ENCODE data around the gene SORCS2.

Gene SORCS2

GRCh38 chr4:7712021-7712671 is 519.8 kb downstream of the SORCS2 start:
- no peak for DNase-seq (ENCODE audit: low read depth)

DNA sequence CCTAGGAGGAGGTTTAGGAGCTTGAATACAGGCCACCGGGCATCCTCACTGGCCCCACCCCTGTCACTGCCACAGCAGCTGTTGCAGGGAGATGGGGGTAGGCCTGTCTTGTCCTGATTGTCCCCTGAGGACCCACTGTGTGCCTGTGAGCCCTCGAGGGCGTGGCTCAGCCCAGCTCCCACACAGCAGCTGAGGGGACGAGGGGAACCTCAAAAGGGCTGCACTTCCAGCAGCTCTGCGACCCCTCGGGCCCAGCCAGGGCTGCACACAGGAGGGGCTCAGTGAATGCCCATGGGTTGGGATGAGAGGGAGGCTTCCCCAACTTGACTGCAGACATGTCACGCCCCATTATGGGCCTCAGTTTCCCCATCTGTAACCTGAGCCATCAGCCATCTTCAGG is 521.4 kb downstream of the SORCS2 start:
- no peak for DNase-seq (ENCODE audit: low read depth)

- DNase-seq (ENCODE audit: low read depth) = no peak
Observed at GRCh38 chr4:7714176-7714575, 521.8 kb downstream of the SORCS2 start.

DNA sequence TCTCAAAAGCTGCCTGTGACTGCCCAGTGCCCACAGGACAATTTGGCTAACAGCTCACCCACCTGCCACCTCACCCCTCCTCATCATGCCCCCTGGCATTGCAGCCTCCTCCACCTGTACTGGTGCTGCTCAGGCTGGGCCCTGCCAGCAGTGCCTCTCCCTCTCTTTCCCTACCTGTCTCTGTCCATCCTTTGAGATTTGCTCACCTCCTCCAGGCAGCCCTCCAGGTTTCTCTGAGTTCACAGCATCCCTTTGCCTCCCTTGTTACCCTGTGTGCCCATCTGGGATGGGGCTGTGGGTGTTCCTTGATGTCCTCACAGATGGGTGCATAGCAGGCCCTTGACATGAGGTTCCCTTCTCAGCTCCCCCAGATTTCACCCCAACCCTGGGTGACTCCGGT is 522.4 kb downstream of the SORCS2 start:
- DNase-seq (ENCODE audit: low read depth) = no peak

DNA sequence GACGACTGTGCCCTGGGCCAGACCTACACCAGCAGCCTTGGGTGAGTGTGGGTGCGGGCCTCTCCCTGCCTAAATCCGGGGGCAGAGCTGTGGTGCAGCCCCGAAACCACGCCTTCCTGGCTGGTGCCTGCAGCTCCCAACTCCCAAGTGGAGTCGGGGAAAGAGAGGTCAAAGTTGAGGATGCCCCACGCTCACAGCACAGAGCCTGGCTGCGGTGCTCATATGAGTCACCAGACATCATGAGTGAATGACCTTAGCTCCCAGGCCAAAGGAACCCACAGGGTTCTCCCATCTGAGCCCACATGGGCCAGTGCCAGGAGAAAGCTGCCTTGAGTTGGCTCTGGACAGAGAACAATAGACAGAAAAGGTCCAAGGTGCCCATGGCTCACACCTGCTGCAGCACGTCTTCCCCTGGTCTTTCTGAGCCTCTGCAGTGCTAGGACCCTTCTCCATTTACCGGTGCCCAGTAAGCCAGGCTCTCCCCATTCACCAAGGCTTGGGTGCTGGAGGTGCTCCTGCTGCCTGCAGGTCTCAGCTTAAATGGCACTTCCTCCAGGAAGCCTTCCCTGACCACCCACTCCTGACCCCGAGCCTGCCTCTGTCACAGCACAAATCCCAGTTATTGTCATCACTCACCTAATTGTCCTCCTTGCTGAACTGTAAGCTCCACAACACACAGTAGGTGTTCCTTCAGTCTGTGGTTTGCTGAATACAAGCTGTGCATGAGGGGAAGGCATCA is 523.1 kb downstream of the SORCS2 start:
- DNase-seq (ENCODE audit: low read depth) = no peak

DNA sequence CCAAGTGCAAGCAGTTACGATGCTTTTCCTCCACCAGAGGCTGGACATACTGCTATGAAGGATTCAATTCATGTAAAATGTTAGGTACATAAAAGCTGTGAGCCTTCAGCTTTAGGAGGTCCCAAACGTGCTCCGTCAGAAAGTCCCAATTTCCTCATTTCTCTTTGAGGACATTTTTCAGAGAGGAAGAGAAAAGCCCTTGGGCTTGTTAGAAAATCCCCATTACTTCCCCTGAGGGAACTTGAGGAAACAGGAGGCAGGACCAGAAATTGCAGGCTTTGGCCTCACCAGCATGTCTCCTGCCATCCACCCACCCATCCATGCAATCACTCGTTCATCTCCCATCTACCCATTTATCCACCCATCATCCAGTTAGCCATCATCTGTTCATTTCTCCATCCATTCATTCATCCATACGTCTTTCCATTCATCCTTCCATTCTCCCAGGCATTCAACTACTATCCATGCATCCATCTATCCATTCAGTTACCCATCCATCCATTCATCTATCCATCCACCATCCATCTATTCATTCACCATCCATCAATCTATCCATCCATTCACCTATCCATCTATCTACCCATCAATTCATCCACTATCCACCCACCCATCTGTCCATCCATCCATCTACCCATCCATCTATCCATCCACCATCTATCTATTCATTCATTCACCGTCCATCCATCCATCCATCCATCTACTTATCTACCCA is 523.8 kb downstream of the SORCS2 start:
- DNase-seq (ENCODE audit: low read depth) = no peak

GRCh38 chr4:7717161-7717560 is 524.8 kb downstream of the SORCS2 start:
- no peak for DNase-seq (ENCODE audit: low read depth)

DNA sequence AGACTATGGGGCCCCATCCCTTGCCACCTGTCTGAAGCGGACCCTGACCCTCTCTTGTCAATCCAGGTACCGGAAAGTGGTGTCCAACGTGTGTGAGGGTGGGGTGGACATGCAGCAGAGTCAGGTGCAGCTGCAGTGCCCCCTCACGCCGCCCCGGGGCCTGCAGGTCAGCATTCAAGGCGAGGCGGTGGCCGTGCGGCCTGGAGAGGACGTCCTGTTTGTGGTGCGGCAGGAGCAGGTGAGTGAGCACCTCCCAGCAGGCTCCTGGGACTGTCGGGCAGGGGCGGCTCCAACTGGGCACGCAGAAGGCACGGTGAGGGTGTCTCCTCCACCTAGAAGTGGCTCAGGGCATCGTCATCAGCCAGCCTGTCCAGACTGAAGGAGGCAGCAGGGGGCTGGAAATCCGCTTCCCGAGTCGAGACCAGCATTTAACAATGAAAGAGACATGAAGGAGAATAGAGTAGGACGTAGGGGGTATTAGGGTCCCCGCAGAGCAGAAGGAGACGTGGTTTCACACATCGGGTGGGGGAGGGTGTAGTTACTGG is 525.7 kb downstream of the SORCS2 start:
- no peak for DNase-seq (ENCODE audit: low read depth)

- peak; percentile 47 for DNase-seq (ENCODE audit: low read depth)
Observed at GRCh38 chr4:7719354-7720174, 527.2 kb downstream of the SORCS2 start.

DNA sequence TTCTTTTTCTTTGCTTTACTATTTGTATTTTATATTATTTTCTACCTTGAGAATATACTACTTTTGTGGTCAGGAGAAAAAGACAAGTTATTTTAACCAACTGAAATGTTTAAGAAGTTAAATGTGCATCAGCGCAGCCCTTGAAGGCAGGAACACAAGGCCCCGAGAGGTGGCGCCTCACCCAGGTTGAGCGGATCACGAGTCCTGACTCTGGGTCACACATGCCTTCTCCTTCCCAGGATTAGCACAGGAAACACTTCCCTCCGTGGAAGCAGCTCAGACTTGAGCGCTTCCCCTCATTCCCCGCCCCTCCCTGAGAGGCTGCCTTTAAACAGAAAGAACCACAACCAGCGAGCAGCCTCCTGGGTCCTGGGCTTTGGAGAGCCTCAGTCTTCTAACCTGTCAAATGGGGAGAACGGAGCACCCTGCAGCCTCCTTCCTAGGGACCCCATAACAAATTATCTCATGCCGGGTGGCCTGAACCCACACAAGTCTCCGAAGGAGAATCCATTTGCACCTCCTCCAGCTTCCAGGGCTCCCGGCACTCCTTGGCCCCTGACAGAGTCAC is 529.7 kb downstream of the SORCS2 start:
- DNase-seq (ENCODE audit: low read depth) = no peak

- DNase-seq (ENCODE audit: low read depth) = no peak
Observed at GRCh38 chr4:7722766-7723387, 530.5 kb downstream of the SORCS2 start.

DNA sequence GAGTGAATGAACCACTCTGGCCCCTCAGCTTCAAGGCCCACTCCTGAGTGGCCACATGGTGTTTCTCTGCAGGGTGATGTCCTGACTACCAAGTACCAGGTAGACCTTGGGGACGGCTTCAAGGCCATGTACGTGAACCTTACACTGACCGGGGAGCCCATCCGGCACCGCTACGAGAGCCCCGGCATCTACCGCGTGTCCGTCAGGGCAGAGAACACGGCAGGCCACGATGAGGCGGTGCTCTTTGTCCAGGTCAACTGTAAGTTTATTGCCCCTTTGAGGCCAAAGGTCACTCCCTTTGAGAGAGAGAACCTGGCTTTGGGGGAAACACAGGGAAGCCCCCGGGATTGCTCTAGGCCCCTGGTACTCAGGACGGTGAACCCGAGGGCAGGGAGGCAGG is 531.3 kb downstream of the SORCS2 start:
- DNase-seq (ENCODE audit: low read depth) = no peak

DNA sequence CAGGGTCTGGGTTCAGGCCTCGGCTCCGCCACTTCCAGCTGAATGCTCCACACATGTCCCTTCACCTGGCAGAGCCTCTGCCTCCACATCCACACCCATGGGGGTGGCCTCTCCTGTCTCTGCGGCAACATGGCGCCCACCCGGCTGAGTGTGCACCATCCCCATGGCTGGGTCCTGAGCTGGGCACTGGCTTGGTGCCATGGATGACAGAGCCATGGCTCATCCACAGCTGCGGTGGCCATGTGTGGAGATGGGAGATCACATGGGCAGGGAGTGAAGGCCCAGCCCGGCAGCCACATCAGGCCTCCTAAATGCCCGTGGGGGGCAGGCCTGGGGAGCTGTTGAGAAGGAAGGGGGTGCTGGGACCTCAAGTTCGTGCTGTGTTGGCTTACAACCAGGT is 533.6 kb downstream of the SORCS2 start:
- no peak for DNase-seq (ENCODE audit: low read depth)

DNA sequence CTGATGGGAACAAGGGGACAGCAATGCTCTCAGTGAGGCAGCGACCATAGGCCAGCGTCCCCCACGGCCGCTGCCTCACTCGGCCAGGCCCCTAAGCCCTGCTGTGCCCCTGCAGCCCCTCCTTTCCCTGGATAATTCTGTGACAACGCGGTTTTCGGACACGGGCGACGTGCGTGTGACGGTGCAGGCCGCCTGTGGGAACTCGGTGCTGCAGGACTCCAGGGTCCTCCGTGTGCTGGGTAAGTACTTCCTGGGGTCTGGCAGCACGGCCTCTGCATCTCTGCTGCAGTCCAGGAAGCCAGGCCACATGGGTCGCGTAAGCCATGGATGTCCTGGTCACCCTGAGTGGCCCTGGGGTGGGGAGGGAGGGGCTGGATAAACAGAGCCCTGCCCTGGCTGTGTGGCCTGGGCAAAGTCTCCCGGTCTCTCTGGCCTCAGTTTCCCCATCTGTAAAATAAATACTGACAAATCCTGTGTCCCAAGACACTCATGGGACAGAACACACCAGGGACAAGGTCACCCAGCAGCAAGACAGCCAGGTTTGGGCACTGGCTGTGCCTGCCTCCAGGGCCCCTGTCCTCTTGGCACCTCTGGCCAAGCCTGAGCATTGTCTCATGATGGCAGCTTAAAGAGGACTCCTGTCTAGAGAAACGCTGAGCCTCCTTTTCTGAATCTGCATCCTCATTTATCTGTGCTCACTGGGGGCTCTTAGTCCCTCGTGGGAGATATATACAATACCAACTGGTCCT is 534.5 kb downstream of the SORCS2 start:
- no peak for DNase-seq (ENCODE audit: low read depth)

- no peak for DNase-seq (ENCODE audit: low read depth)
Observed at GRCh38 chr4:7727749-7728148, 535.4 kb downstream of the SORCS2 start.

DNA sequence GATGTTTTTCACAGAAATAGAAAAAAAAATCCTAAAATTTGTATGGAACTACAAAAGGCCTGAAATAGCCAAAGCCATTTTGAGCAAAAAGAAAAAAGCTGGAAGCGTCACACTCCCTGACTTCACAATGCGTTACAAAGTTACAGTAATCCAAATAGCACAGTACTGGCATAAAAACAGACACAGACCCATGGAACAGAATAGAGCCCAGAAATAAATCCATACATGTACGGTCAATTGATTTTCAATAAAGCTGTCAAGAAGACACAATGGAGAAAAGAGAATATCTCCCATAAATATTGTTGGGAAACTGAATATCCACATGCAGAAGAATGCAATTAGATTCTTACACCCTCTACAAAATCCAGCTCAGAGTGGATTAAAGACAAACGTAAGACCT is 539.1 kb downstream of the SORCS2 start:
- no peak for DNase-seq (ENCODE audit: low read depth)

DNA sequence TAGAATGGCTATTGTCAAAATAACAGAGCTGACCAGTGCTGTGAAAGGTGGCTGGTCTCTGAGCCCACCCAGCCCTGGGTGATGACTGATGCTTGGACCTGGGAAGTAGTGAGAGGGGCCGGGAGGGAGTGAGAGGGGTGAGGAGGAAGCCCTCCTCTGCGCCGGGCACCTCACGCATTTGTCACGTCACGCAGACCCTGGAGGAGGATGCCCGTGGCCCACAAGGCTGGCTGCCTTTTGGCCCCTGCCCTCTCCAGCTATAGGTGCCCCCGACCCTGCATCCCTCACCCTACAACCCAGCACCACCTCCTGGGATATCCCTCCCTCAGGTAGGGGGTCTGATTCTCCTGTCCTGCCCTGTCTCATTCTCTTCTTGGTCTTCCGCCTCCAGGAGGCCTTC is 539.9 kb downstream of the SORCS2 start:
- no peak for DNase-seq (ENCODE audit: low read depth)

GRCh38 chr4:7733201-7733600 is 540.9 kb downstream of the SORCS2 start:
- no peak for DNase-seq (ENCODE audit: low read depth)

DNA sequence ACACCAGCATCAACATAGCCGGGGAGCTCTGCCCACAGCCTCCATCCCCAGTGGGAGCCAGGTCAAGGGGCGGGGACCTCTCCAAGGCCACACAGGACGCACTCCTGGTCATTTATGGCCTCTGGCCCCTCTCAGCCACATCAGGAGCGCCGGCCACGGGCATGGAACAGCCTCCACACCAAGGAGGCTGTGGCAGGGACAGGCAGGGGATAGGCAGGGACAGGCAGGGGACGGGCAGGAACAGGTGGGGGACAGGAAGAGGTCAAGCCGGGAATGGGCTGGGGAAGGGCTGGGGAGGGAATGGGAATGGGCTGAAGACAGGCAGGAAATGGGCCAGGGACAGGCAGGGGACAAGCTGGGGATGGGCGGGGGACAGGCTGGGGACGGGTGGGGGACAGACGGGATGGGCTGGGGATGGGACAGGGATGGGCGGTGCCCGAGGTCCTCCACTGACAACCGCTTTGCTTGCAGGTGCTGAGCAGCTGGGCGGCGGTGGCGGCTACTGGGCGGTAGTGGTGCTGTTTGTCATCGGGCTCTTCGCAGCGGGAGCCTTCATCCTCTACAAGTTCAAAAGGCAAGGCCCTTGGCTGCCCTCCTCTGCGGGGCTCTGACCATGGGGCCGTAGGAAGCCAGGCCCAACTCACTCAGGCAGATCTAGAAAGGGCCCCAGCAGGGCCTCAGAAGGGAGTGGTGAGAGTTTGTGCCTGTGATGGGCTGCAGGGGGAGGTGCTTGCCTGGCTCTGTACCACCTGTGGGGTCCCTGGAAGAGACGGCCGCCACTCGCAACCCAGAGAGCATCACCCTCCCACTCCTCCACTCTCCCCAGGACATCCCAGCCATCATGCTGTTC is 541.7 kb downstream of the SORCS2 start:
- DNase-seq (ENCODE audit: low read depth) = no peak
